DOHH2 (cell line): Measurements from ENCODE around the gene CFAP57.

Source experiments
- CTCF ChIP-seq: fragments of 200-600 bp; sonication (generic); IDR thresholded peaks from one replicate; pipeline ENCODE4 v1.5.1; 2014; ENCODE audit warnings: antibody characterized with exemption, mild to moderate bottlenecking, low read depth, low read length; ENCODE audit not compliant: poor library complexity, severe bottlenecking
- EZH2phosphoT487 ChIP-seq: fragments of 200-600 bp; sonication (generic); IDR thresholded peaks from 2 replicates; pipeline ENCODE4 v1.6.1; 2017; ENCODE audit warnings: borderline replicate concordance, mild to moderate bottlenecking, antibody characterized with exemption, low read length, moderate library complexity, mixed read lengths

GRCh38 chr1:43227143-43227764 is 55.1 kb downstream of the CFAP57 start:
- TF ChIP-seq CTCF (peak; percentile 90), EZH2phosphoT487 (no peak)
